Peyer's patch (tissue), 4 donors: Measurements from ENCODE around the gene MED13L. TPM values are rescaled to one million over a fixed set of nuclear protein-coding genes. Genes with fewer than 3 reads are reported as not detected.
A peak's percentile ranks its signal among the peaks of the same experiment; 100 is the strongest.

Experiments used
- DNase-seq, 3 donors: peaks; one replicate each; pipeline ENCODE4 v3.0.0-alpha.2; 2017 to 2019
- H3K27ac ChIP-seq, 4 donors: fragments of 200-600 bp; sonication (generic); one replicate each; pipeline ENCODE4 v1.5.1; 2016 to 2019
- H3K27me3 ChIP-seq, 2 donors: fragments of 200-600 bp; sonication (generic); one replicate each; pipeline ENCODE4 v1.5.1; 2019
- H3K36me3 ChIP-seq, 3 donors: fragments of 200-600 bp; sonication (generic); one replicate each; pipeline ENCODE4 v1.5.1; 2016 to 2019
- H3K4me1 ChIP-seq, 4 donors: fragments of 200-600 bp; sonication (generic); one replicate each; pipeline ENCODE4 v1.5.1; 2016 to 2019
- H3K4me3 ChIP-seq, 4 donors: fragments of 200-600 bp; sonication (generic); 1 replicate in 3 of 4; 2 replicates in 1 of 4; pipeline ENCODE4 v1.5.1; 2016 to 2019; ENCODE audit warnings: mild to moderate bottlenecking in 1 of 4
- H3K9me3 ChIP-seq, 4 donors: fragments of 200-600 bp; sonication (generic); one replicate each; pipeline ENCODE4 v1.5.1; 2016 to 2019; ENCODE audit warnings: mild to moderate bottlenecking in 1 of 4
- CTCF ChIP-seq, 6 experiments: fragments of 450-650 bp in 4 of 6; fragments of 200-600 bp in 2 of 6; sonication (generic) in 1 of 6; IDR thresholded peaks; one replicate each; pipeline ENCODE4 v1.5.1; 2017 to 2019; ENCODE audit warnings: antibody characterized with exemption in 6 of 6, mild to moderate bottlenecking in 3 of 6, moderate library complexity in 1 of 6
- POLR2A ChIP-seq, 2 donors: fragments of 450-650 bp; IDR thresholded peaks; one replicate each; pipeline ENCODE4 v1.5.1; 2017; ENCODE audit warnings: antibody characterized with exemption in 2 of 2, mild to moderate bottlenecking in 2 of 2, moderate library complexity in 2 of 2
- total RNA-seq, 4 donors: library from RNA; depleted of rRNA; stranded (reverse); fragments of >200 nt; gene quantifications; one replicate each; pipeline ENCODE4 v1.1.0, GENCODE V29; 2016

MED13L gene
- 100 to 1,000 TPM; 127 to 181 (median 145) TPM for total RNA-seq

- Histone ChIP-seq H3K4me1 (peaks cover 0 to 25% (median 5%) of the 10 kb centered on the region in 4 donors), H3K9me3 (no peaks in the 10 kb centered on the region), H3K4me3 (peak within 1 kb of the TSS; percentile 67 to 97 (median 76)), H3K27me3 (no peaks in the 10 kb centered on the region), H3K27ac (peak within 1 kb of the TSS; percentile 93 to 100 (median 96)), H3K36me3 (no peaks in the 10 kb centered on the region)
- peak in 1 of 2 donors; percentile 47 for TF ChIP-seq POLR2A (IDR thresholded peaks at IDR 0.05)
- peak in 5 of 6 experiments; percentile 16 to 49 (median 39) for TF ChIP-seq CTCF (IDR thresholded peaks at IDR 0.05)
- peak; percentile 83 to 93 (median 93) for DNase-seq
These were observed at the start of gene MED13L for GRCh38 chr12:116277467-116278278. Gene MED13L, minus strand, starts transcription at chr12:116277693. Its CDS starts 562 bp downstream, at chr12:116277131.

GRCh38 chr12:116325336-116325664, 47.8 kb upstream of the MED13L start:
- DNase-seq: peak in 1 of 3 donors; percentile 32
- peak overlapping the region in 3 of 4 donors; percentile 7 to 62 (median 40) for H3K27ac ChIP-seq
- no peak overlapping the region for H3K4me3 ChIP-seq
- TF ChIP-seq POLR2A (IDR thresholded peaks at IDR 0.05) (no peak), CTCF (IDR thresholded peaks at IDR 0.05) (no peak)
- H3K36me3 ChIP-seq: no peaks in the 10 kb centered on the region
- no peaks in the 10 kb centered on the region for H3K27me3 ChIP-seq
- peaks cover 0 to 9% (median 0%) of the 10 kb centered on the region in 4 donors for H3K4me1 ChIP-seq
- no peaks in the 10 kb centered on the region for H3K9me3 ChIP-seq

GRCh38 chr12:116324654-116325335, 47.3 kb upstream of the MED13L start:
- Histone ChIP-seq H3K9me3 (no peaks in the 10 kb centered on the region), H3K4me1 (peaks cover 0 to 13% (median 0%) of the 10 kb centered on the region in 4 donors), H3K36me3 (no peaks in the 10 kb centered on the region), H3K4me3 (no peak overlapping the region), H3K27ac (peak overlapping the region in 3 of 4 donors; percentile 7 to 62 (median 40)), H3K27me3 (no peaks in the 10 kb centered on the region)
- DNase-seq: no peak
- TF ChIP-seq CTCF (IDR thresholded peaks at IDR 0.05): no peak
- no peak for TF ChIP-seq POLR2A (IDR thresholded peaks at IDR 0.05)

- DNase-seq: no peak
- Histone ChIP-seq H3K4me1 (peaks cover 0 to 13% (median 4%) of the 10 kb centered on the region in 4 donors), H3K36me3 (no peaks in the 10 kb centered on the region)
These were observed 46.2 kb upstream of the MED13L start for GRCh38 chr12:116323406-116324386.

More at GRCh38 chr12:116323406-116324386, 46.2 kb upstream of the MED13L start:
- TF ChIP-seq CTCF (IDR thresholded peaks at IDR 0.05): no peak
- no peak for TF ChIP-seq POLR2A (IDR thresholded peaks at IDR 0.05)
- H3K27ac ChIP-seq: no peak overlapping the region
- H3K9me3 ChIP-seq: no peaks in the 10 kb centered on the region
- H3K4me3 ChIP-seq: no peak overlapping the region
- H3K27me3 ChIP-seq: no peaks in the 10 kb centered on the region
